SHP77 (cell line): Measurements from ENCODE around the gene HDAC4.

Source experiments
- DNase-seq, 2 experiments: peaks; one replicate each; lab custom pipeline; 2025; lab: John Stamatoyannopoulos, UW

Gene HDAC4

DNA sequence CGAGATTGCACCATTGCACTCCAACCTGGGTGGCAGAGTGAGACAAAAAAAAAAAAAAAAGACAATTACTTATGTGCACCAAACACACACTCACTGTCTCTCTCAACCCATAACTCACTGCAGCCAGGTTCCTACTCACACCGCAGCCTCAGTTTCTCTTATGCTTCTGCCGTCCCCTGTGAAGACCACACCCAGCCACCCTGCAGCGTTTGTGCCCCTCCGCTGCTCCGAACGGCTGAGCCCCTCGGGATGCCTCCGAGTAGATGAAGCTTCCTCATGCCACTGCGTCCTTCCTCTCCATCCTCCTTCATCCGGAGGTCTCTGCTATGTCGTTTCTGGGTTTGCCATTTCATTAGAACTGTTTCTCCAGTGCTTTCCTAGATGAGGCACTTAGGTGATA, 392.8 kb downstream of the HDAC4 start:
- no peak for DNase-seq

DNA sequence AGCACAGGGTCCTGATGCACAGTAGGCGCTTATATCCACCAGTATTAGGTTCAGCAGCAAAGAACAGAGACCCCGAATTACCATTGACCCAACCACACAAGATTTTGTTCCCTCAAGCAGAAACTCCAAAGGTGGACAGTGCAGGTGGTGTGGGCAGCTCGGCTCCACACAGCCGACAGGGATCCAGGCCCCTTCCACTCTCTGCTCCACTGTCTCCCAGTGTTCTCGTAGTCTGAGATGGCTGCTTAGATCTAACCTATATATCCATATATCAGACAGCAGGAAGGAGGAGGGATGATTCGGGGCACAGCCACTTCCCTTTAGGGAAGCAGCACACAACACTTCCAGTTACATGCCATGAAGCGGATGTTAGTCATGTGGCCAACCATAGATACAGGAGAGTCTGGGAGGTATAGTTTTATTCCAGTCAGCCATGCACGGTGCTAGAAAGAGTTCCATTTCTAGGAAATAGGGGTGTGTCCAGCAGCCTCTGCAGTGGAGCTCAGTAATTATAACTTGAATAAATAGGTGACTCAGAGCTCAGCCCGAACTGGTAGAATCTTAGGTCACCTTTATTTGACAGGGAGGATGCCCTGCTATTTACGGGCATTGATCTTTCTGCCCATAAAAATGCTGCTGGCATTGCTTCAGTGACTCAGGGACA, 394.1 kb downstream of the HDAC4 start:
- no peak for DNase-seq

DNA sequence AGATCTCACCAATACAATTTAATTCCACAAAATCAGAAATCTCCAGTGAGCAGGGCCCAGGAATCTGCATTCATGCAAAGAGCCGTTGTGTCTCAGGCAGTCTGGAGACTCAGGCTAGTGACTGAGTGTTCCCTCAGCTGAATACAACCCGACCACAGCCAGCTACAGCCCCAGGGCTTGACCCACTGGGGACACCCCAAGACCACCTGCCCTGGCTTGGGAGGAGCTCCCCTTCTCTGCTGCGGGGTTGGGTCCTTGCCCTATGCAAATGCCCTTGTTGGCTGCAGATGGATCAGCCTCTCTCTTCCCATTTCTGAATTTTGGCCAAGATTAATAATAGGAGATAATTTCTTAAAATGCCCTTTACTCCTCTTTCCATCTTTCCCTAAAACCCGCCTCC, 395.2 kb downstream of the HDAC4 start:
- DNase-seq: no peak

DNA sequence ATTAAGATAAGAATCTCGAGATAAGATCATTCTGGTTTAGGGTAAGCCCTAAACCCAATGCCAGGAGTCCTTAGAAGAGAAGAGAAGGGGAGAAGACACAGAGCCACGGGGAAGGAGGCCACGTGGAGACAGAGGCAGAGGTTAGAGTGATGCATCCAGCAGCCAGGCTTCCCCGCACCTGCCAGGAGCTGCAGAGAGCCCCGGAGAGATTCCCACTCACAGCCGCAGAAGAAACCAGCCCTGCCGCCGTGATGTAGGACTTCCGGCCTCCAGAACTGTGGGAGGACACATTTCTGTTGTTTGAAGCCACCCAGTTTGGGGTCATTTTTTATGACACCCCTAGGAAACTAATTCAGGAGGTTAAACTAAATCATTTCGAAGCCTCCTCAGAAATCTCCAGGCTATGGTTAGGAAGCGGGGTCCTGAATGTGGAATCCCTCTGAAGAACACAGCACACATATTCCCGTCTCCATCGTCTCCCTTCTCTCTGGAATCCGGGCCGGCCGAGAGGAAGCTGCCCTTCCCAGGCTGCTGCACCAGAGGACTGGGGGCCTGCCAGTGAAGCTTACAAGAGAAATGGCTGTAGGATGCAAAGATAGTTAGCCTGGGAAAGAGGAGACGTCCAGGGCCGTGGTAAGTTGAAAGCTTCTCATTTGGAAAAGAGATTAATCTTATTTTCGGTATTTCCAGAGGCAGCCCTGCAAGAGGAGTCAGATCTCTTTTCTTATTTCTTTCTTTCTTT, 396.4 kb downstream of the HDAC4 start:
- DNase-seq: no peak

DNA sequence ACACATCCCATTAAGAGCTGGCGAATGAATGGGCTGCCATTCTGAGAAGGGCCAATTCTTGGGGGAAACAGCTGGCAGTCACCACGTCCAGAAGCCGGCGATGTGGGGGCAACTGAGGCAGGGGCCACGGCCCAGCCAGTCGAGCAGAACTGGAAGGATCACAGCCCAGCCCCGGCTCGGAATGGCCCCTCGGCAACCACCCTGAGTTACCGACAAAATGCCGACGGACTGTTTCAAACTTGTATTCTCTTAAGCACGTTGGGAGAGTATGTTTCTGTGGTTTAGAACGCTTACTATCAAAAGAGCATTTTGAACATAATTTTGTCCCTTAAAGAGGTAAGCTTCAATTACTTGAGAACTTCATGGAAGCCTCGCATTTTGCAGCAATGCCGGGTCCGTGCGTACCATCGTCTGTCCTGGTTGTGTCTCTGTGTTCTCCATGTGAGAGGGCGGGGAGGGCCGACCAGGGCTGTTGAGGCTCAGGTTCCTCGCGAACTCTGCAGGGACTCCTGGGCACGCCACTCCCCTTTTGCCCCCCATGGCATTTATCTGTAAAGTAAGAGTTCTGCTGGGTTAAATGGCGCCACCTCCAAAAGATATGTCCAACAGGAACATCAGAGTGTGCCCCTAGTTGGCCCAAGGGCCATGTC, 397.1 kb downstream of the HDAC4 start:
- DNase-seq: no peak

DNA sequence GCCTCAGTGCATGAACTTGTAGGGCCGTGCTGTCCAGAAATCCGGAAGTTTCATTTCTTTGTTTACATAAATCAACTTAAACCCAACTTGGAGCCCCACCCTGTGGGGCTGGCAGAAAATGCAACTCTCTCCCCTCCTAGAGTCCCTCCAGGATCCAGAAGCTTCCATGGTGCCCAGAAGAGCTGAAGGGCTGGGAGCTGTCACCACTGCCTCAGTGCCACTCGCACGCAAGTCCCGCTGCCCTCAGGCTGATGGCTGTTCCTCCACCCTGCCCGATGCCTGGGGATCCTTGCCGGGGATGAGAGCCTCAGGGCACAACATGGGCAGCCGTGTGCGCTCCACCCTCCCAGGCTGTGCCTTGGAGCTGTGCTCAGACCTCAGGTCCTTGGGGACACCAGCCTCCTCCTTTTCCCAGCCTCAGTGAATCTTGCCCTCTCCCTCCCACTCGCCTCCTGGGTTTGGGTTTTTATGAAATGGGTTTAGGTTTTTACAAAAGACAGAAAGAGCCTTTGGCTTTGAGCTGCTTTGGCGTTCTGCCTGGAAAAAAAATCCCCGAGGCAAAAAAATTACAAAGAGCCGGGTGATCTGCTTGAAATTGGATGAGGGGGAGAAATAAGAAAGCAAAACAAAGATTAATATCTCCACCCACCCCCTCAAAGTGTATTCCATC, 397.7 kb downstream of the HDAC4 start:
- no peak for DNase-seq

DNA sequence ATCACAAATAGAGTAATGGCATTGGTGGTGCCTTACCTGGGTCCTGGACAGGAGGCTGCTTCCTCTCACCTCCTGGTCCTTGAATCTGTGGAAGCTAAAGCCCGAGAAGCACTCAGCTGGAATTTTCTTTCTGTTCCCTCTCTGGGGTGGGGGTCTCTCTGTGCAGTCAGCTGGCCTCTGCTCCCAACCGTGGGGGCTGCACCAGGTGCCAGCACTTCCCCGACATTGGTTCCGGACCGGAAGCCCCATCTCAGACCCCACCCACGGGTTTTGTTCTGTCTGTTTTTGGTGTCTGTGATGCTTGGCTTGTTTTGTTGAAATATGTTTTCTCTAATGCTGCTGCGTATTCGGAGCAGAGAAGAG, 398.2 kb downstream of the HDAC4 start:
- DNase-seq: no peak

DNA sequence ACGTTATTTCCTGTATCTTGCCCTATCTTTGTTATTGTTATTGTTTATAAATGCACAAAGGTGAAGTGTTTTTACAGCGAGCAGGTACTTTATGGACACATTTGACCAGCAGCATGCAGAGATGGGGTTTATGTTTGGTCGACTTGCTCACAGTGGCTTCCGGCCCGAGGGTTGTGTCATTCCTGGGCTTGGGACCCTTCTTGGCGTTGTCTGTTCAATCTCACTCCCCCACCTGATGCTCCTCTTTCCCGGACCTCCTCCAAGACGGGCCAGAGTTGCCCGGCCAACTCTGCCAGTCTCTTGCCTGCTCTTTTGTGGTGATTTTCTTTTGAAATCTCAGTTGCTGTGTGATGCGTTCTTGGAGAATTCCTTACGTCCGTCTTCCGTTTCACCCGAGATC, 399.0 kb downstream of the HDAC4 start:
- no peak for DNase-seq

DNA sequence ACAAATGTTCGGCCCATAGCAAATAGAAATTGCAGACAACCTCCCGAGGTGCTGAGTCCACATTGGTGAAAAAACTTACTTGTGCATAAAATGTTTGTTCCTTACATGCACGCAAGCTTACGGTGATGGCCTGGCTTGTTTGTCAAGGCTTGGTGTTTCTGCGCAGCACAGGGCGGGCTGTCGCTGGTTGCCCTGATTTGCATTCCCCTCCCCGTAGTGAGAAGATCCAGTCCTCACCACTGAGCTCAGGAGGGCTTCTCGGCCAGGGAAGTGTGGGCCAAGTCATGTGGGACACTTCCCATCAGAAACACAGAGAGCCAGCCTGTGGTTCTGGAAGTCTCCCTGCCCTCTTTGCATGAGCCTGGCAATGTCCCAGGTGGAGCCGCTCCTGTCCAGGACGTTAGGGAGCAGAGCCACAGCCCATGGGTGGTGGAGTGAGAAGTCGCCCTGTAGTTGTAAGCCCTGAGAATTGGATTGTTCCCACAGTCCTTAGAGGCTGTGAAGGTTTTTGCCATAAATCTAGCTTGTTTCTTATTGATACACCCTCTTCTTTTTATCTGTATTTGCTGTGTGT, 400.2 kb downstream of the HDAC4 start:
- DNase-seq: no peak

DNA sequence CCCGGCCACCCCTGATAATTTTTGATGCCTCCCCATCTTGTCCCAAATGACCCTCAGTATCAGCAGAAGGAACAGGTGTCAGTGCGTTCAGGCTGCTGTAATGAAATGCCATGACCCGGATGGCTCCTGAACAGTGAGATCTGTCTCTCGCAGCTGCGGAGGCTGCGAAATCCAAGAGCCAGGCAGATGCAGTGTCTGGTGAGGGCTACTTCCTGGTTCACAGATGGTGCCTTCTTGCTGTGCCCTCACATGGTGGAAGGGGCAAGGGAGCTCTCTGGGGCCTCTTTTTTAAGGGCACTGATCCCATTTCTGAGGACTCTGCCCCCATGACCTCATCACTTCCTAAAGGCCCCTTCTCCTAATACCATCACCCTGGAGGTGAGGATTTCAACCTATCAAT, 400.7 kb downstream of the HDAC4 start:
- DNase-seq: no peak

DNA sequence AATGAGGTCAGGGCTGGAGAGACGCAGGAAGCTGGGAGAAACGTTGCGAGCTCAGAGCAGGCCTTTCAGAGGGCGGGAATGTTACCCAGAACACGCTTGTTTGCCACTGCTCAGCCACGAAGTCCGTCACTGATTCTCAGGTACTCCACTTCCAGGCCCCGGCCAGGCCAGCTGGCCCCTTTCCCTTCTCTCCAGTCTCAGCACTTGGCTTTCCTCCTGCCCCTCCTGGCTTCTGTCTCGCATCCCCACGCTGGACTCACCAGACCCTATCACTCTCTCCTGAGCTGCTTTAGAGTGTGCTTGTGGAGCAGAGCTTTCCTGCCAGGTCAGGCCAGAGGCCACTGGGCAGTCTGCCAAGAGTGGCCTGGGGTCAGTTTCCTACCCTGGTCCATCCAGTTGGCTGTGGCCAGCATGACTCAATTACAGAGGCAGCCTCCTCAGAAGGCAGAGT, 401.5 kb downstream of the HDAC4 start:
- DNase-seq: no peak

DNA sequence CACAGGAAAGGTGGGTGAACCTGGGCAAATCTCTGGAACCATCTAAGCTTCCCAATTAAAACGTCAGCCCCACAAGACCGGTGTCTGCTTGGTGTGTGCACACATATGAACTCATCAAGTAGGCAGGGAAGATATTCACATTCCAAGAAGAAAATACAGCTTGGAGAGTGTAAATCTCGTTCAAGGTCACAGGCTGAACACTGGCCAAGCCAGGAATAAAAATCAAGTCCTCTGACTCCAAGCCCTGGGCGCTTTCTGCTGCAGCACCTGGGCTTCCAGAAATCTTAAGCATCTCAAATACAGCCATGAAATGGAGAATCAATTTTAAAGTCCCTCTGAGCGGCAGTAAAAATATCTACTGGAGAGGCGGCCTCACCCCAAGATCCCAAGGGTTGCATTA, 402.0 kb downstream of the HDAC4 start:
- no peak for DNase-seq
